ENCODE measurements around the gene HDAC9.

DNA sequence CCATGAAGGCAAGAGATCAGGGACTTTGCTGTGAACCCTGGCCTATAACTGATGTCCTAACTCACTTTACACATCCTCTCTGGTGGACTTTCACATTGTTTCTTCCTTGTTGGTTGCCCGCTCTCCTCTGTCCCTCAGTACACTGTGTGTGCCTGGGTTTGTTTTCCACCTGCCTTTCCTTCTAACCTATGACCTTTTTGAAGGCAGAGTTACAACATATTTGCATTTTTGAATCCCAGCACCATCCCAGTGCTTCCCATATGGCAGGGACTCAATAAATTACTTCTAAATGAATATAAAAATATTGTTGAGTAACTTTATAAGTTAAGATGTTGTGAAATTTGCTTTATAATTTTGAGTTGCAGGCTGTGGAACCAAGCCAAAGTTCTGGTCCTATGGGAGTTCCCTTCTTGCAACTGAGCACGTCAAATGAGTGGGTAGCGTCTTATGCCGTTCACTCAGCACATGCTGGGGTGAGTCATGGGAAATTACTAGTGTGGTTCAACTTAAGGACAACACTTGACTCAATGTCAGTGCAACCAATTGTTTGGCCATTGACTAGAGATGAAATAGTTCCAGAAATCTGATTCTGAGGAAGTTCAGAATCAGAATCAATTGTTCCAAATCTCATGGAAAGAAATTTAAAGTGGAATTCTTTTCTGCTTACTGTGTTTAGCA lies 370.9 kb downstream of the HDAC9 start:
- TF ChIP-seq CTCF (IDR thresholded peaks at IDR 0.05) (no peak), POLR2A (IDR thresholded peaks at IDR 0.05) (no peak)
